ENCODE results near the gene RHOA. TPM values are rescaled to one million over a fixed set of nuclear protein-coding genes. Genes with fewer than 3 reads are reported as not detected.

RHOA gene
- total RNA-seq, 3 donors from 2014 or later = 358 to 430 (median 419) TPM

DNA sequence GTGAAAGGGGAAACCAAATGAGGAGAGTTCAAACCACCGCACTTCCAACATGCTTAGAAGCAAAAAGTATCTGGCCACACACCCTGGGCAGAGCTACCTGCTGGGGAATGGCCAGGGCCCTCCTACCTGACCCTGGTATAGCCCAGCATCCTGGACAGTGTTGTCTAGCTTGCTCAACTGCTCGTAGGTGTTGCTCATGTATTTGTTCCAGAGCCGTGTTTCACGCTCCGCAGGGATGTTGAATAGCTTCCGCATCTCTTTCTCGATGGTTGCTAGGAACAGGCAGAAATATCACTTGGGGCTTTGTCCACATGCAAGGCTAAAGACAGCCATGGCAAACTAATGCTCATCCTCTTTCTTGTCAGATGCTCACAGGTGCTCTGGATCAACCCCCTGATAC, 87.0 kb downstream of the RHOA start:
- intact Hi-C loops (cut with DNase I, micrococcal nuclease) = no loop called here
- no peak for DNase-seq
- TF ChIP-seq, protein P1, sequence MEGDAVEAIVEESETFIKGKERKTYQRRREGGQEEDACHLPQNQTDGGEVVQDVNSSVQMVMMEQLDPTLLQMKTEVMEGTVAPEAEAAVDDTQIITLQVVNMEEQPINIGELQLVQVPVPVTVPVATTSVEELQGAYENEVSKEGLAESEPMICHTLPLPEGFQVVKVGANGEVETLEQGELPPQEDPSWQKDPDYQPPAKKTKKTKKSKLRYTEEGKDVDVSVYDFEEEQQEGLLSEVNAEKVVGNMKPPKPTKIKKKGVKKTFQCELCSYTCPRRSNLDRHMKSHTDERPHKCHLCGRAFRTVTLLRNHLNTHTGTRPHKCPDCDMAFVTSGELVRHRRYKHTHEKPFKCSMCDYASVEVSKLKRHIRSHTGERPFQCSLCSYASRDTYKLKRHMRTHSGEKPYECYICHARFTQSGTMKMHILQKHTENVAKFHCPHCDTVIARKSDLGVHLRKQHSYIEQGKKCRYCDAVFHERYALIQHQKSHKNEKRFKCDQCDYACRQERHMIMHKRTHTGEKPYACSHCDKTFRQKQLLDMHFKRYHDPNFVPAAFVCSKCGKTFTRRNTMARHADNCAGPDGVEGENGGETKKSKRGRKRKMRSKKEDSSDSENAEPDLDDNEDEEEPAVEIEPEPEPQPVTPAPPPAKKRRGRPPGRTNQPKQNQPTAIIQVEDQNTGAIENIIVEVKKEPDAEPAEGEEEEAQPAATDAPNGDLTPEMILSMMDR (IDR thresholded peaks at IDR 0.05) = no peak
- ATAC-seq = no peak
- Histone ChIP-seq H3K4me3 (no peak overlapping the region), H3K36me3 (ENCODE audit: low read depth) (peaks cover 25% of the 10 kb centered on the region), H3K4me1 (ENCODE audit: low read depth) (no peaks in the 10 kb centered on the region), H3K9me3 (no peaks in the 10 kb centered on the region)

DNA sequence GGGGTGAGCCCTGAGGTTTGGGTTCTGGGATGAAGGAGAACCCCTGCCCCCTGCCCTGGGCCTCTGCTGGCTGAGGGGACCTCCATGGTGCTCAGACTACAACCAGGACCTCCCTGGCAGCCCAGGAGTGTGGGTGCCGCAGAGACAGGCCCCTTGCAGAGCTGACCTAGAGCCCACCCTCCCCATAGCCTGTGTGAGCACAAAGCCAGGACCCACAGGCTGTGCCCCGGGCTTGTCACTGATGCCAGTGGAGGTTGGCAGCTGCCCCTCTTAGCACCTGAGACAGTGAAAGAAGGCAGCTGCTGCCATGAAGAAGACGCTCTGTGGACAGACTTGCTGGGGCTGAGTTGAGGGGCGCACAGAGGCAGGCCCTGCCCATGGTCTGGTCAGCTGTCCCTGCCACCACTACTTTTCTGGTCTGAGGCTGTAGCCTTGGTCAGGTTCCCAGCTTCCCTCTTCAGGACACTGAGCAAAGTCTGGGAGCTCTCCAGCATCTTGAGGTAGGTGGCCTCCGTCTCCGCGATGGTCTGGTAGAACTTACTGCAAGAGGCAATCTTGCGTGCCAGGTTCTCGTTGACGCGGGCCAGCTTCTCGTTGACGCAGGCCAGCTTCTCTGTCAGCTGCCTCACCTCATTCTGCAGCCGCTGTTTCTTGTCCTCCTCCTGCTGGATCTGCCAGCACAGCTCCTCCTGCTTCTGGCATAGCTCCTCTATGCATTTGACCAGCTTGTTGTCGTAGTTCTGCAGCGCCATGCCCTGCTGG, 94.9 kb downstream of the RHOA start:
- Histone ChIP-seq H3K9me3 (no peaks in the 10 kb centered on the region), H3K36me3 (ENCODE audit: low read depth) (no peaks in the 10 kb centered on the region), H3K4me1 (ENCODE audit: low read depth) (no peaks in the 10 kb centered on the region), H3K4me3 (no peak overlapping the region)
- DNase-seq = no peak
- ATAC-seq = no peak
- intact Hi-C loops (cut with DNase I, micrococcal nuclease) = no loop called here
- TF ChIP-seq, protein P1 (IDR thresholded peaks at IDR 0.05) = no peak

DNA sequence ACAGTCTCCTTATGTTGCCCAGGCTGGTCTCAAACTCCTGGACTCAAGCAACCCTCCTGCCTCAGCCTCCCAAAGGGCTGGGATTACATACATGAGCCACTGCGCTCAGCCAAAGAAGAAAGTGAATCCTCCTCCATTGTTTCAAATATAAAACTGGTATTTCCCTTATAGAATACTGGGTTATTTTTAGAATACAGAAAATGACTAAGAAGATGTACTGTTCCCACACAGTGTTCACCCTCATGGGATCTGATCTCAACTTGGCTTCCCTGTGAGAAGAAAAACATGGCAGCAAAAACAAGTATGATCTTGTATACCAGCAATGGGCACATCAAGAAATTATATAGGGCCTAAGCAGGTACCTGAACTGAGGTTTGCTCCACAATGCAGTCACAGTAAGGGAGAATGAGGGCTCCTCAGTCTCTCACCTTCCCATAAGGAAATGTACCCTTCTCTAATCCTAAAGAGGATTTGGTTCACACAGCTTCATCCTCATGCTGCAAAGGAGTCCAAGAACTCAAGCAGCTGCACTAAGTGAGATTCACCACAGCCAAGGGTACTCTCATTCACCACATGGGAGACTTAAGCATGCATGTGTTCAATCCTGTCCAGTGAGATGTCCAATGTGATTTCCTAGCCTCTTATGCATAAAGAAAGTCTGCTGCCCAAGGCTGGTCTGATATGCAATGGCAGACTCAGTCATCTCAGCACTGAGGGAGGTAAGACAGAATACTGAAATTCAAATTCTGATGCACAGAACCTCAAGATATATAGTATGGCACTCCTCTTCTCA, 97.7 kb downstream of the RHOA start:
- ATAC-seq = no peak
- DNase-seq = no peak
- no peaks in the 10 kb centered on the region for H3K9me3 ChIP-seq
- no peaks in the 10 kb centered on the region for H3K4me1 ChIP-seq (ENCODE audit: low read depth)
- intact Hi-C loops (cut with DNase I, micrococcal nuclease) = no loop called here
- TF ChIP-seq, protein P1 (IDR thresholded peaks at IDR 0.05) = no peak
- H3K4me3 ChIP-seq = no peak overlapping the region
- no peaks in the 10 kb centered on the region for H3K36me3 ChIP-seq (ENCODE audit: low read depth)

DNA sequence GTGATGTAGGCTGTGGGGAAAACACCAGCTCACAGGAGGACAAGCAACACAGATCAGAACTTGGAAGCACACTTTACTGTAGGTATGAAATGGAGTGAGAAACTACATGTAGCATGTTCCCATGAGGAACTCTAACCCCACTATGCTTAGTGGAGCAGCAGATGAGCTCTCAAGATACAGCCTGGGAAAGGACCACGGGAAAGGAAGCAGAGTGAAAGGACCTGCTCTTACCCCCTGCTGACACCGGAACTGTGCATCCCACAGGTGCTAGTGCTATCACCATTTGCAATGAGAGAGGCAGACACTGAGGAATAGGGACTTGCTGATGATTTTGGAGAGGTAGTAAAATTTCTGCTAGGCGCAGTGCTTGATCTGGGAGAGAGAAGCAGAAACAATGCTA, 100.5 kb downstream of the RHOA start:
- intact Hi-C loops (cut with DNase I, micrococcal nuclease) = no loop called here
- TF ChIP-seq, protein P1 (IDR thresholded peaks at IDR 0.05) = no peak
- ATAC-seq = no peak
- no peak overlapping the region for H3K4me3 ChIP-seq
- no peaks in the 10 kb centered on the region for H3K36me3 ChIP-seq (ENCODE audit: low read depth)
- H3K9me3 ChIP-seq = no peaks in the 10 kb centered on the region
- DNase-seq = no peak
- no peaks in the 10 kb centered on the region for H3K4me1 ChIP-seq (ENCODE audit: low read depth)

DNA sequence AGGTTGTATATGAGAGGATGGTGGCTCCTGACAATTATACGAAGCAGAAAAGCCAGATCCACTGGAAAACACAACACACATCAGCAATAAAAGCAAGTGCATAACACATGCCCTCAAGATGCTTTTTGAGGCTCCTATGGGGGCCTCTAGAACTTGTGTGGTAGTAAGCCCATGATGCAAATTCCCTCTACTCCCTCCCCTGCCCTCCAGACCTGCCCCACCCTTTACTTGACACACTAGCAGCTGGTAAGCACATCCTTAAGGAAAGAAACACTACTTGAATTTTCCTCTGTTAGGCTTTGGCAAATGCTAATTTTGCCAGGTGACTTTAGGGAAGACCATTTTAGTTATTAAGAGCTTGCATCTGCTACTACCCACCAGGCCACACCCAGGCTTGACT, 101.1 kb downstream of the RHOA start:
- Histone ChIP-seq H3K4me1 (ENCODE audit: low read depth) (no peaks in the 10 kb centered on the region), H3K4me3 (no peak overlapping the region), H3K9me3 (no peaks in the 10 kb centered on the region), H3K36me3 (ENCODE audit: low read depth) (no peaks in the 10 kb centered on the region)
- TF ChIP-seq, protein P1 (IDR thresholded peaks at IDR 0.05) = no peak
- ATAC-seq (no peak), DNase-seq (no peak)
- intact Hi-C loops (cut with DNase I, micrococcal nuclease) = no loop called here

Other genes starting within 250 kb of the RHOA start
- gene CCDC71, start 245.6 kb downstream of the RHOA start, total RNA-seq = 10 to 100 TPM; 15.2 to 20.7 (median 19.9) TPM
- gene KLHDC8B, start 240.4 kb downstream of the RHOA start, total RNA-seq = 10 to 100 TPM in 1 of 3 donors, 1 to 10 TPM in 2; 6.3 to 68.4 (median 6.3) TPM
- 1 to 10 TPM; 4.5 to 7.8 (median 5.5) TPM for gene C3orf62, start 134.7 kb downstream of the RHOA start, total RNA-seq
- gene USP4, start 71.9 kb downstream of the RHOA start, total RNA-seq = 10 to 100 TPM; 46.4 to 60.5 (median 58.9) TPM
- 100 to 1,000 TPM; 122 to 148 (median 144) TPM for gene GPX1, start 53.6 kb downstream of the RHOA start, total RNA-seq
- 10 to 100 TPM; 31.6 to 44.4 (median 43.5) TPM for gene TCTA, start 447 bp upstream of the RHOA start, total RNA-seq
- gene AMT, start 10.5 kb upstream of the RHOA start, total RNA-seq = 10 to 100 TPM; 15.8 to 36.3 (median 22.9) TPM
- gene NICN1, start 17.3 kb upstream of the RHOA start, total RNA-seq = 10 to 100 TPM in 2 of 3 donors, 1 to 10 TPM in 1; 8.8 to 19.4 (median 17.7) TPM
- 10 to 100 TPM; 76.9 to 97.3 (median 88.8) TPM for gene DAG1, start 58.3 kb upstream of the RHOA start, total RNA-seq
- gene BSN, start 142.5 kb upstream of the RHOA start, total RNA-seq = 1 to 10 TPM in 1 of 3 donors, under 1 TPM in 2; 0.17 to 1.2 (median 0.36) TPM